Measurements from ENCODE around the gene RBM20.

Gene RBM20

DNA sequence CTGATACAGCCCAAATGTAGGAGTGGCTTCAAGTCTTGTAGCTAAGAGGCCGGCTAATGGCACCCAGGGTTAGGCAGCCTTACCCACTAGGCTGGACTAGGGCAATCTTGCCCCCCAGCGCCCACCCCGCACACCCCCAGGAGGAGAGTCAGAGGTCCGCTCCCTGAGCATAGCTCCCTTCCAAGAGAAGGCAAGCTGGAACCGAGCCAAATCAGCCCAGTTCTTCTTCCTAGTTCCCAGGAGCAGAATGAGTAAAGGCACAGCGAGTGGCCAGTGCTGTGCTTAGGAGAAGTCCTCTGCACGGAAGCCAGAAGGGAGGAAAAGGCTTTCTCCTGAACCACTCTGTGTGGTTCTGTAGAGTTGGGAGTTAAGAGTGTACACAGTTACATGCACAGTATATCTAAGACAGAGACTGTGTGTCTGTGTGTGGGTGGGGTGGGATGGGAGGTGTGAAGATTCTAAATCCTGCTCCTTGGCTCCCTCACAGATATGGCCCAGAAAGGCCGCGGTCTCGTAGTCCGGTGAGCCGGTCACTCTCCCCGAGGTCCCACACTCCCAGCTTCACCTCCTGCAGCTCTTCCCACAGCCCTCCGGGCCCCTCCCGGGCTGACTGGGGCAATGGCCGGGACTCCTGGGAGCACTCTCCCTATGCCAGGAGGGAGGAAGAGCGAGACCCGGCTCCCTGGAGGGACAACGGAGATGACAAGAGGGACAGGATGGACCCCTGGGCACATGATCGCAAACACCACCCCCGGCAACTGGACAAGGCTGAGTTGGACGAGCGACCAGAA lies 167.8 kb downstream of the RBM20 start:
- DNase-seq (ENCODE audit: low read depth), result no peak

DNA sequence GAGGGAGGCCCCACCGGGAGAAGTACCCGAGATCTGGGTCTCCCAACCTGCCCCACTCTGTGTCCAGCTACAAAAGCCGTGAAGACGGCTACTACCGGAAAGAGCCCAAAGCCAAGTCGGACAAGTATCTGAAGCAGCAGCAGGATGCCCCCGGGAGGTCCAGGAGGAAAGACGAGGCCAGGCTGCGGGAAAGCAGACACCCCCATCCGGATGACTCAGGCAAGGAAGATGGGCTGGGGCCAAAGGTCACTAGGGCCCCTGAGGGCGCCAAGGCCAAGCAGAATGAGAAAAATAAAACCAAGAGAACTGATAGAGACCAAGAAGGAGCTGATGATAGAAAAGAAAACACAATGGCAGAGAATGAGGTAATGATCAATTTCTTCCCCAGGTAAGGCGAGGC lies 168.4 kb downstream of the RBM20 start:
- no peak for DNase-seq (ENCODE audit: low read depth)

DNA sequence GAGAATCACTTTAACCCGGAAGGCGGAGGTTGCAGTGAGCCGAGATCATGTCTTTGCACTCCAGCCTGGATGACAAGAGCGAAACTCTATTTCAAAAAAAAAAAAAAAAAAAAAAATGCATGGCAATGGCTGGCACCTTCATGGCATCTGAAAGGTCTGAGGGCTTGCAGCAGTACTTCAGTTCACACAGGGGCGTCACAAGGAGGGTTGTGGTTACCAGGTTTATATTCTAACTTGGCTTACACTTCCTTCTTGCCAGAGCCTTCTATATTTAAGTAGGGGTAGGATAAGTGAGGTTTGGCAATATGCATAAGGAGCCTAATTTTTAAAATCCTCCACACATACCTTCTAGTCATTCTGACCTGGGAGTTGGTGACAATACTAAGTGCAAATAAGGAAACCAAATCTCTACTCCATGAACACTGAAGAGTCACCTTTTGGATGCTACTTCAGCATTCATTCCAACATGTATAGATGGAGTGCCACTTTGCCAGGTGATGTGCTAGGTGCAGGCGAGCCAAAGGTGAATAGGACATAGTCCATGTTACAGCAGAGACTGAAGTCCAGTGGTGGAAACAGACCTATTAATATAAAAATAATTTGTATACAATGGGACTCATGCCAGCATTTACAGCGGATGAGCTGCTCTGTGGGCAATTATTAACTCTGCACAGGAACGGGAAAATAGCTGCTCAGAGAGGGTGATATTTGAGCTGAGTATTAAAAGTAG lies 169.8 kb downstream of the RBM20 start:
- no peak for DNase-seq (ENCODE audit: low read depth)

DNA sequence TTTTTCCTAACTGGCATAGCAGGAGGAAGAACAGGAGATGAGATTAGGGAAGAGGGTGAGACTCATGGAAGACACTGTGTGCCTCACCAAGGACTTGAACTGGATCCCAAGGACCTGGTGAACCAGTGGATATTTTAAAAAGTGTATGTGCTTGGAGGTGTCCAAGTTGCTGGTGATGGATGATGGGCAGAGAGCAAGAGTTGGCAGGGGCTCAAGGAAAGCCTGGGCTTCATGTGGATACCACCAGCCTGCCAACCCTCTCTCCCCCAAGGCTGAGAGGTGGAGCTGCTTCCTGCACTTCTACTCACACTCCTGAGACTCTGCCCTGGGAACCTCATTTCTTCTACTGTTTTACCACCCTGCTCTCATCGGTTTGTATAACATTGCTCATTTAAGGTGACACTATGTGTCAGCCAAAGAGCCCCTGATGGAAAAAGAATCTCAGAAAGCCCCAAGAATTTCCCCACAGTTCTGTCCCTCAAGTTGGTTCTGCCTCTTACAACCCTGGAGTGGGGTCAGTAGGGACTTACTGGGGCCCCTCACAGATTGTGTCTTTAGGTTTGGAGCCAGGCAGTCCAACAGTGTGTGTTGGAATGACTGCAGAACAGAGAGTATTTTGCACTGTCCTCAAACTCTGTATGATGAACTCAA lies 171.3 kb downstream of the RBM20 start:
- DNase-seq (ENCODE audit: low read depth), result no peak

DNA sequence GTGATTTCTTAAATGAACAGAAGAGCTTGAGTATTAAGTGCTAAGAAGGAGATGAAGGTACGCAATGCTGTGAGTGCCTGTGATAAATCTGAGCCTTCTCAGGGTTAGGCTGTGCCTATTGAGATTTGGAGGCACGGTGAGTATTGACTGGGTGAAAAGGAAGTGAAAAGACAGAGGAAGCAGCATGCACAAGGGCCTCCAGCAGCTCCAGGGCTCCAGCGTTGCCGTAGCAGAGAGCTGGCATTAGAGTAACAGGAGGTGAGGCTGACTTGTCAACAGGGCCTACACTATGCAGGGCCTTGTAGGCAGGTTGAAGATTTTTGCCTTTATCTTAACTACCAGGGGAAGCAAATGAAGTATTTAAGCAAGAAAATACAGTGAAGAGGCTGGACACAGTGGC lies 173.5 kb downstream of the RBM20 start:
- DNase-seq (ENCODE audit: low read depth), result no peak

DNA sequence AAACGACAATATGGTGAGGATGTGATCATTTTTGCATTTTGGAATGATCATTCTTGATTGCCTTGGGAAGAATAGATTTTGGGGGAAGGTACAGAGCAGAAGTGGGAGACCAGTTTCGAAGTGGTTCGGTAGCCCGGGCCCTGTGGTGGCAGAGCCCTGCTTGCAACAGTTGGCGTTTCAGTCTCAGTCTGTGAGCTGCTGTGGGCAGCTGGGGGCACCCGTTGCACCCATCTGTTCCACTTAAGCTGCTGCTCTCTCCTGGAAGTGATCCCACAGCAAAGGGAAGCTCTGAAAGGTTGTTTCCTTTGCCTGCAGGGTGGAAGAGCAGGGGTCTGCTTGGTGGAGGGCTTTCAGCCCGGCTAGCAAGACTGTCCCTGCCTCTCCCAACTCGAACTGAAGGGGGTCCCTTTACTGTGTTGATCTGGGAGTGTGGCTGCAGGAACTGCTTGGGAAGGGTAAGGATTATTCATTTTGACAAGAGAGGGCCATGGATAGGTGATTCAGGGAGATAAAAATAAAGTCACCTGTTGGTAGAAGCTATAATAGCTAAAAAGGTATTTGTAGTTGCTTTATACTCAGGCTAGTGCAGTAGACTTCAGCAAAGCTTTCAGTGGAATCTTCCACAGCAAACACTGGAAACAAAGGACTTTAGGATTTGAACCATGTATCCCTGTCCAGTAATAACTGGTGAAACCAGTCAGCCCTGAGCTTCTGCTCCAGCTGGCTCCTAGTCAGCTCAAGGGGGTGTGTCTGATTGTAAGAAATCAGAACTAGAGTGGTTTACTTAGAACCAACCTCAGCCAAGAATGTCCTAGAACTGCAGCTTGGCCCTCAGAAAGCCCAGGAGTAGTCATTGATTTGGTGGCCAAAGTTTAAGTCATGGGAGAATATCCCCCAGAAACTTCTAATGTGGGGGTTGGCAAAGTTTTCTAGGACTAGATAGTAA lies 174.4 kb downstream of the RBM20 start:
- no peak for DNase-seq (ENCODE audit: low read depth)

DNA sequence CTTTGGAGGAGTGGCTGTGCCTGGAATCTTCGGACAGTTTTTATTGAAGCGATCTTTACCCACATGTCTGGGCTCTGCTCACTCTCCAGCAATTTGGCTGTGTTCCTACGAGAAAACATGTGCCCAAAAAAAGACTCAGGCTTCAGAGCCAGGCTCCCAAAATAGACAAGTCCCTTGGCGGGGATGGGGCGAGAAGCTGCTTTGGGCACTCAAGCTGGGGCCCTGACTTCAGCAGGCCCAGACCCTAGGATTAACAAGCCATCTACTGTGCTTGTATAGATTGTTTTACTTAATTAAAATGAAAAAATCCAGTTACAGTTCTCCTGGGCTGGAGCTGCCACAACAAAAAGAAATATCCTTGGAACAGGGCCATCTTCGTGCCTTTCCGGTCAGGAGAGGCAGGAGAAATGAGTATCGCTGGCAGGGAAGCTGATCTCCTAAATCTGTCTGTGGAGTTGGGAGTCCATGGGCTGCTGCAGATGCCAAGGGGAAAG lies 176.2 kb downstream of the RBM20 start:
- DNase-seq (ENCODE audit: low read depth), result no peak

DNA sequence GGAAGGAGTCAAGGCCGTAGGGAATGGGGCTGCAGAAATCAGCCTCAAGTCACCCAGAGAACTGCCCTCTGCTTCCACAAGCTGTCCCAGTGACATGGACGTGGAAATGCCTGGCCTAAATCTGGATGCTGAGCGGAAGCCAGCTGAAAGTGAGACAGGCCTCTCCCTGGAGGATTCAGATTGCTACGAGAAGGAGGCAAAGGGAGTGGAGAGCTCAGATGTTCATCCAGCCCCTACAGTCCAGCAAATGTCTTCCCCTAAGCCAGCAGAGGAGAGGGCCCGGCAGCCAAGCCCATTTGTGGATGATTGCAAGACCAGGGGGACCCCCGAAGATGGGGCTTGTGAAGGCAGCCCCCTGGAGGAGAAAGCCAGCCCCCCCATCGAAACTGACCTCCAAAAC lies 177.4 kb downstream of the RBM20 start:
- DNase-seq (ENCODE audit: low read depth), result no peak

DNA sequence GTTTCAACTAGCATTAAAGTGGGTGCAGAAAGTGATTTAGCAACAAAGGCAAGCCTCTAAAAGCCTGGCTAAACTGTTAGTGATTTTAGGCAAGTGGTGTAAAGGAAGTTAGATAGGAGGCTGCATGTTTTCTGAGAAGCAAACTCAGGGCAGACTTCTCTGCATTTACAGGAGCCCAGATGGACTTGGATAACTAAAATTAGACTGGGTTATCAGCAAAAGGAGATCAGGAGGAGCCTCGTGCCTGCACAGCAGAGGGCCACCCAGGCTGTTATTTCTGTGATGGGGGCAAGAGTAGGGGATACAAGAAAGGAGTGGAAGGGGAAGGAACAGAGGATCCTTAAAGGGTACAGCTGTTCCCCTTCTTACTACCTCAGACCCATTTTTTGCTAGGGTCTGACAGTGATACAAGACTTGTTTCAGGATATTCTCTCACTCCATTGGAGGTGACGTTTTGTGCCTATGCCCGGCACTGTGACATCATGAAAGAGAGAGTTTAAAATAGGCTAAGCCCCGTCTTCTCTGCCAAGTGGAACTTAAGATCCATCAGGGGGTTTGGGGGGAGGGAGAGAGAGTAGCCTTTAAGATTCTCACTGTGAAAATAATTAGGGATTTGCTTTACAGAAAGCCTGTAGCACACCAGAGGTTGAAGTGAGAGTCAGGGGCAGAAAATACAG lies 178.0 kb downstream of the RBM20 start:
- no peak for DNase-seq (ENCODE audit: low read depth)

DNA sequence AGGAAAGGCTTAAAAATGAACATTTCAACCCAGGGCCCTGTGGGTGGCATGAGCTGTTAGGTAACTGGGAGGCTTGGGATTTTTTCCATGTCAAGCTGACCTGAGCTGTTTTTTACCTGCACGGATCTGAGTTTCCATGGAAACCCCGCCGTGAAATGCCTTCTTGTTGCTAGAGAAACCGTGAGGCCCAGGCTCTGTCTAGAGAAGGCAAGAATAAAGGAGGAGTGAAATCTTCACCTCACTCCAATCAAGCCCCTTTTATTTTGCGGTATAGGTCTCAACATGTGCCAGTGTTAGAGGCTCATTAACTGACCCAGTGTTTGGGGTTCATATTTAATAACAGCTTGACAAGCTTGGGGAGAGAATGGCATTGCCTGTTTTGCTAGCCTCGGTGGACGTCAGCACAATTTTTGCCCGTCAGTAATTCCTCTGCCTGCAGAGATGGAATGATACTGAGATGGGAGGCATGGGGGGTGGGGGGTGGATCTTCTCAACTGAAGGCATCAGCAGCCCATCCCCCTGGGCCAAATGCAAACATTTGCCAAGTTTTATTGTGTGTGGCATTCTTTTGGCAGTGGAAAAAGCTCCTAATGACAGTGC lies 178.7 kb downstream of the RBM20 start:
- DNase-seq (ENCODE audit: low read depth), result no peak

DNA sequence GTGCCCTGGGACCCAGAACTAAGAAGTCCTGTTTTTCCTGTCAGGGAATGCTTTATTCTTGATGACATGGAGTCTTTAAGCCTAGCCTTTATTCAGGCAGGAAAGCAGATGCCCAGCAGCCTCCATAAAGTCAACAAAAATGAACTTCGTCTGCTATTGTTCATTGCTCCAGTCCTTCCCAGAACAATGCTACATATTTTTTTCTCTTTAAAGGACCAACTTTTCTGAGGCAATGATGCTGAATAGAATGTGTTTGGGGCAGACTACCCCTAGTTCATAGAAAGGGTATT lies 180.0 kb downstream of the RBM20 start:
- DNase-seq (ENCODE audit: low read depth), result no peak

DNA sequence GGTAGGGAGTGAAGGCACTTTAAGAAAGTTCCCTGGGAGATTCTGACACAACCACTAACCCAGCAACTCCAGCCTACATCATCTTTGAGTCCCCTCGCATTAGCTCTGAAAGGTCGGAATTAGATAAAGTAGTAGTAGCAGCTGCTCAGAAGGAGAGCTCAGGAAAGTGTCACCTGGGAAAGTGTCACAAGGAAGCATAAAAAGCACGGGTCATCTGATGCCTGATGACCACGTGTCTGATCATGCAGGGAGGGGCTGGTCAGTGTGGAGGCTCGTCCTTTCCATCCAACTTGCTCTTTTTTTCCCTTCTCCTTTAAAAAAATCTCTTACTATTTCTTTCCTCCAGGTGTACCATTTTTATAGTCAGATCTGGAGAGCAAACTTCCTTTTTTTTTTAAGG lies 180.5 kb downstream of the RBM20 start:
- DNase-seq (ENCODE audit: low read depth), result no peak

DNA sequence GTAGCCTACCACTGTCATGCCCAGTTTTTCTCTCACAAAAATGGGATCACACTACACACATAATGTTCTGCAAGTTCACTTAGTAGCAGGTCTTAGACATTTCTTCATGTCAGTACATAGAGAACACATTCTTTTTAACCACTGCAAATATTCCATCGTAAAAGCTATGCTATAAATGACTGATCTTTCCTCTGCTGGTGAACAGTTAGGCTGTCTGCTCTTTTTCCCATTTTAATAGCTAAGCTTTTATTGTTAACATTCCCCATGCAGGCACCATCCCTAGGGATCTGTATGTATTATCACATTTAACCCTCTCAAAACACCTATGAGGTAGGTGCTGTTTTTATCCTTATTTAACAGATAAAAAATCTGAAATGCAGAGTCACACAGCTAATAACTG lies 181.4 kb downstream of the RBM20 start:
- DNase-seq (ENCODE audit: low read depth), result no peak

DNA sequence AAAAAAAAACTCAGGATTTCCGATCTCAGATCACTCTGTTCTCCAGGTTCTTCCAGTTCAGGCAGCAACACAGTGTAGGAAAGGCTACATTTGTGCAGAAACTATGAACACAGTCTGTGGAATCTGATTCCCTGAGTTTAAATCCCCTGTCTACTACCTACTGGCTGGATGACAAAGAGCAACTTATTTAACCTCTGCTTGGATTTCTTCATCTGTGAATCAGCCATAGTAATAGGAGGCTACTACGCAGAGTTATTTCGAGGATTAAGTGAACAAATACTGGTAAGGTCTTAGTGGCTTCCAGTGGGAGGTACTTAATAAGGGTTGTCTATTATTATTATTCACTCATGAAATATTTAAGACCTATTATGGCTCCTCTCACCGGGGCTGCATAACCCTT lies 183.3 kb downstream of the RBM20 start:
- DNase-seq (ENCODE audit: low read depth), result no peak

DNA sequence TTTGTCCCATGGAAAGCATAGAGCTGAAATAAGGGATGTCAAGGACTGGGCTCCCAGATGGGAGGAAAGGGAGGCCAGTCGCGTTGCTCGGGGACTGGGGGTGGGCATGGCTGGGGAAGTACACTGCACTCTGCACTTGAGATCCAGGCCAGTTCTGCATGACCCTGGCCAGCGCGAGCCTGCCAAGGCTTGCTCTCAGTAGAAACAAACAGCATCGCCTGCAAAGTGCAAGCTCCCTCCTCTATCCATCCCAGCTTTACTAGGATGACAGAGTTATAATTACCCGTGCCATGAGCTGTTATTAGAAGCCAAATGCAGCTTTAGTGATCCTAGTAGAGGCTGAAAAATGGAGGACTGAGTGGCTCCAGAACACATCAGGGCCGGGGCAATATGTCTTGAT lies 183.7 kb downstream of the RBM20 start:
- no peak for DNase-seq (ENCODE audit: low read depth)

DNA sequence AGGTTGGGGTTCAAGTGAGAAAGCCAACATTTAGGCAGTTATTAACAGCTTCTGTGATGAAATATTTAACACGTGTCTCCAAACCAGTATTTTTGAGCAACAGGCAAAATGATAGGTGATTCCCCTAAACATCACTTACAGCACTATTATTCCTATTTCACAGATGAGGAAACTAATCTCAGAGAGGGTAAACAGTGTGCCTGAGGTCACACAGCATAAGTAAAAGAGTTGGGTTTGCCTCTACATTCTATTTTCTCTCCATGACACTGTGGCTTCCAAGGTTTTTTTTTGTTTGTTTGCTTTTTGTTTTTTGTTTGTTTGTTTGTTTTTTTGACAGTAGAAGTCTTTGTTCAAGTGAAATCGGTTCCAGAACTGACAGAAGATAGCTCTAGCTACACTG lies 184.4 kb downstream of the RBM20 start:
- no peak for DNase-seq (ENCODE audit: low read depth)

DNA sequence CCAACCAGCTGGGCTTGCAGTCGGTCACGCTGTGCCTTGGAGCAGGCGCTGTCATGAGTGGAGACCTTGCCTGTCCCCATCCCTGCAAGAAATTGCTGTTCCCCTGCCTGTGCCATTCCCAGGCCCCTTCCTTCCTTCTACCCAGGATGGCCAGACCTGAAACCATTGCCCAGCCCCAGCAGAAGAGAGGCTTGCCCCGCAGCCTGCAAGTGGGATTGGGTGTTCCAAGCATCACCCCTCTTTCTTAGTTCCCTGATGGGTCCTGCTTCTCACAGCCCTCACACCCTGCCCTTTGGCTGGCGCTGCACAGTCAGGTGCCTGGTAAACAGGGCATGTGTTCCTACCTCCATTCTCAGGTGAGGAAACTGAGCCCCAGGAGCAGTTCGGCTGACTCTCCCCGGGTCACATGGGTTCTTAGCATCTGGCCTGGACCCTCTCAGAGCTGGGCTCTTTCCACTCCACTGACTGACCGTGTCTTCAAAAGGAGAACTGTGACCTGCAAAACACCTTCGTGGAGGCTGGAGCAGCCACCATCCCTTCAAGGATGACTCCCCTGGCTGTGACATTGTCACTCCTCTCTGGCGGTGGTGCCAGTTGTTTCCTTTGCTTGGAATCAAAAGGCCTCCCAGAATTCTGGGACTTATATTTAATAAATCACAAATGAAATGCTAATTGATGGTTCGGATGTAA lies 185.7 kb downstream of the RBM20 start:
- no peak for DNase-seq (ENCODE audit: low read depth)

DNA sequence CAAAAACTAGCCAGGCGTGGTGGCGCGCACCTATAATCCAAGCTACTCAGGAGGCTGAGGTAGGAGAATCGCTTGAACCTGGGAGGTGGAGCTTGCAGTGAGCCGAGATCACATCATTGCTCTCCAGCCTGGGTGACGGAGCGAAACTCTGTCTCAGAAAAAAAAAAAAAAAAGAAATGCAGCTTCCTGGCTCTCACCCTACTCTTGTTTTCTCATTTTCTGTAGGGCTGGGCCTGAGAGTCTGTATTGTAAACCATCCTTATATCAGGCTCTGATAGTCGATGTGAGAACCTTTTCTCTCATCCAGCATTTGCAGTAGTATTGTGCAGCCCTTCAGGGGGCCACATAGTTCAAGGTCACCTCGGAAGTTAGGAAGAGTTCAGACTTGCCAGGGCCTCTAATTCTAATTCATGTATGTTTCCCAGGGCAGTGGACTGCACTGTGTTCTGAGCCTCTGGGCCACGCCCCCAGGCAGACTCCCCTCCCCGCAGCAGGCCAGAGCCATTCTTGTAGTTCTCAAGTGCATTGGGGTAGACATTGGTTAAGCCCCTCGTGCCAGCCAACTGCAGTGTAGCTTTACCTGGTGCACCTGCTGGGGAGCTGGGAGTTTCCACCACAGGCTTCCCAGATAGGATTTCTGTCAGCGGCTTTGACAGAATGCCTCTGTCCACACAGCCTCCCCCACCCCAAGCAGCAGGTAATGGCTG lies 189.3 kb downstream of the RBM20 start:
- DNase-seq (ENCODE audit: low read depth), result no peak

DNA sequence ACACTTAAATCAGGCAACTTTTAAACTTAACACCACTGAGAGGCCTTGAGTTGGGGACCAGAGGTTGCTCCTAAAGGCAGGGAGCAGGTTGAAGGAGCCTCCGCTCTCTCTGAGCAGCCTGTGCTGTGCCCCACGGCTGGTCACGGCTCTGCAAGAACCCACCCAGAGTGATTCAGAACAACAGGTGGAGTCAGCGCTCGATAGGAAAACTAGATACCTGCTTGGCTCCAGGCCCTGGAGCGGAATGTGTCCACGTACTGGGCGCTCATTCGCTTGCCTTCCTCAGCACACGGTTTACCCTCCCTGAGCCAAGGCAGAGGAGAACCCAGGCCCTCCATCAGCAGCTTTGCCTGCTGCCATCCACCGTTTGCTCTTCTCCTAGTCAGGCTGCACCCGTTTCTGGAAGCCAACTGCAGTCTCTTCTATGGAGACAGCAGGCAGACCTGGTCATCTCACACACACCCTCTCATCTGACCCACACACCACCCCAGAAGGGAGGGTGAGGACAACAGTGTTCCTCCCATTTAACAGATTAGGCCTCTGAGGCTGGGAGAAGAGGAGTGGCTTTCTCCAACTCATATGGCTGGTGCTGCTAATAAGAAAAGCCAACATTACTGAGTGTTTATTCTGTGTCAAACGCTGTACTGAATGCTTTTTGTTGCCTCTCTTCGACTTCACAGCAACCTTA lies 189.9 kb downstream of the RBM20 start:
- DNase-seq (ENCODE audit: low read depth), result no peak
